GM13977 (cell line): ENCODE data around the gene ROBO2.

Experiments used
- DNase-seq: peaks from one replicate; pipeline ENCODE4 v3.0.0; 2012; ENCODE audit warnings: low spot score
- in situ Hi-C: fragments of 300-500 bp; cut with MboI; formaldehyde crosslinking; loops from one replicate; pipeline ENCODE4 v1.12.0; 2022; ENCODE audit warnings: low sequenced_read_pairs, low pct_unique_long_range_greater_than_20kb, mixed read lengths, inconsistent platforms; ENCODE audit not compliant: unreplicated experiment
- TF ChIP-seq, protein P1 (sequence below): IDR thresholded peaks from 2 replicates; pipeline ENCODE4 v1.5.1; 2012; ENCODE audit warnings: mild to moderate bottlenecking, control low read depth; ENCODE audit not compliant: insufficient read depth; ENCODE audit errors: extremely low read depth, missing control alignments

ROBO2 gene

DNA sequence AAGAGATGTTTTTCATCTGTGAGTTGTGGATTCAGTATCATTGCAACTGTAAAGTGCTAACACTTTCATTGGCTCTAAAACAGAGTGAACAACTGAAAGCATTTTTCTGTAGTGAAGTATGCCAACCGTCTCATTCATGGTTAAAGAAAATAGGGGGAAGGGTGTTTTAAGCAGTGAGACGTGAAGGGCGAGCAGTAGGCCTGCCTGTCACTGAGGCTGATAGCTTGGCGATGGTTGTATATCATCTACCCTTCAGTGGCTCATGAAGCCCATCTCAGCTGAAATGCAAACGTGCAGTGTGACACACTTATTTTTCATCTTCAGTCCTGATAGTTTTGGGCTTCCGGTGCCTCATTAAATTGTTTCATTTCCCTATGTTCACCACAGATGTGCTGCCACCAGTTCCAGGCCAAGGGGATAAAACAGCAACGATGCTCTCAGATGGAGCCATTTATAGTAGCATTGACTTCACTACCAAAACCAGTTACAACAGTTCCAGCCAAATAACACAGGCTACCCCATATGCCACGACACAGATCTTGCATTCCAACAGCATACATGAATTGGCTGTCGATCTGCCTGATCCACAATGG, 562.0 kb downstream of the ROBO2 start:
- in situ Hi-C loops = no loop called here
- TF ChIP-seq, protein P1, sequence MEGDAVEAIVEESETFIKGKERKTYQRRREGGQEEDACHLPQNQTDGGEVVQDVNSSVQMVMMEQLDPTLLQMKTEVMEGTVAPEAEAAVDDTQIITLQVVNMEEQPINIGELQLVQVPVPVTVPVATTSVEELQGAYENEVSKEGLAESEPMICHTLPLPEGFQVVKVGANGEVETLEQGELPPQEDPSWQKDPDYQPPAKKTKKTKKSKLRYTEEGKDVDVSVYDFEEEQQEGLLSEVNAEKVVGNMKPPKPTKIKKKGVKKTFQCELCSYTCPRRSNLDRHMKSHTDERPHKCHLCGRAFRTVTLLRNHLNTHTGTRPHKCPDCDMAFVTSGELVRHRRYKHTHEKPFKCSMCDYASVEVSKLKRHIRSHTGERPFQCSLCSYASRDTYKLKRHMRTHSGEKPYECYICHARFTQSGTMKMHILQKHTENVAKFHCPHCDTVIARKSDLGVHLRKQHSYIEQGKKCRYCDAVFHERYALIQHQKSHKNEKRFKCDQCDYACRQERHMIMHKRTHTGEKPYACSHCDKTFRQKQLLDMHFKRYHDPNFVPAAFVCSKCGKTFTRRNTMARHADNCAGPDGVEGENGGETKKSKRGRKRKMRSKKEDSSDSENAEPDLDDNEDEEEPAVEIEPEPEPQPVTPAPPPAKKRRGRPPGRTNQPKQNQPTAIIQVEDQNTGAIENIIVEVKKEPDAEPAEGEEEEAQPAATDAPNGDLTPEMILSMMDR = no peak
- DNase-seq = no peak

DNA sequence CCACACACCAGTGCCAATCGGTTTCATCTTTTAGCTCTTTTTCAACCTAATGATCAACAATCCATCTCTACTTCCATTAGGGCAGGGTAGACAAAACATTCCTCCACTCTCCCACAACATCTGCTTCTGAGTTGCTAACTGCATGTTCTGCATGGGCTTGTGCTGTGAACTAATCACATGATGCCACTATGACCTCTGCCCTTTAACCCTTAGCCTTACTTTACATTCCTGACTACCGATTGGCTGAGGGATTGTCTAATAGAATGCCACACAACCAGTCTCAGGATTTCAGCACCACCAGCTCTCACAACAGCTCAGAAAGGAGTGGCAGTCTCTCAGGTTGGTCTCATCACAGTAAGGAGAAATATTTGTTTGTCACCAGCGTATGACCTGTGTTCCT, 562.8 kb downstream of the ROBO2 start:
- in situ Hi-C loops = no loop called here
- no peak for DNase-seq
- TF ChIP-seq, protein P1 = no peak

DNA sequence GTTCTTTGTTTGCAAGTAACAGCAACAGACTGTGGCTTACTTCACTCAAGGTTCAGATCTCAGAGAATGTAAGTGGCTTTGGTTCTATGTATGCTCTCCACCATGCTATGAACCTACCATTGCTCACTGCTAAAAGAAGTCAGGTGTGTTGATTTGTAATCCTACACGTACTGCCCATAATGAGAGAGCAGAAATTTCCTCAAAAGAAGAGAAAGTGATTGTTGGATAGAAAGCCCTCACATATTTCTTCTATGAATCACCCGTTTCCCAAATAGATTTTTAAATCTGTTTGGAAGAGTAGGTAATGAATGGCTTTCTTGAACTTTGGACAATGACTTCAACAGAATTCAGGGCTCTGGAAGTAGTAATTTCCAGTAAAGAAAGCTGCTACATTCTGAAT, 565.4 kb downstream of the ROBO2 start:
- TF ChIP-seq, protein P1 = no peak
- DNase-seq = no peak
- in situ Hi-C loops = no loop called here

DNA sequence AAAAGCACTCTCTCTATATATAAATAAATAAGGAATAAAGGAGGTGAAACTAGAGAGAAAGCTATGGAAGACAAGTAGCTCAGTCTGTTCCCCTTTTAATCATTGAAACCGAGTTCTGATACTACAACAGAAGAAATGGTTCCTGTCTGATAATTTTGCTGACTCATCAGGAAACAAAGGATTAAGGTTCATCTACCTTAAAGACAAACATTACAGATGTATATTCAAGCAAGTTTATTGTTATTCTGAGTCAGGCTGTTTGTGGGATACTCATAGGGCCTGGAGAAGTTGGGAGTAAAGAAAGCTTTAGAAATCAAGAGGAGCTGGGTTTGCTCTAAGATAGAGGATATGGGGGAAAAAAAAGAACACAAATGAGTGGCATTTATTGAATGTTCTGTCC, 566.0 kb downstream of the ROBO2 start:
- TF ChIP-seq, protein P1 = no peak
- DNase-seq = no peak
- in situ Hi-C loops = no loop called here

DNA sequence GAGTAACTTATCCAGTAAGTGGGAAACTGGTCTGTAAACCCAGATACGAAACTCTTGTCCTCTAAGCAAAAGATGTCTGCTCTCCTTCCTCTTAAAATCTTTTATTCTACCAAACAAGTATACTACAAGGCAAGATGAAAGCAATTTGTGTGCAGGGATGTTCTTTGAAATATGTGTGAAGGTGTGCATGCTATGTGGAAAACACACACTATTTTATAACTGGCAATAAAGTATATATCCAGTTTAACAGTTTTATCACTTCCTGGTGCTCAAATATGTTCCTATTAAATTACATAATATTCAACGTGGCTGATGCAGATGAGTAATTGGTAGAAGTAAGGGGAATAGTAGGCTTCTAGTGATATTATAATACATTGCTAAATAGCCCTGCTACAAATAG, 566.5 kb downstream of the ROBO2 start:
- in situ Hi-C loops = no loop called here
- TF ChIP-seq, protein P1 = no peak
- DNase-seq = no peak

DNA sequence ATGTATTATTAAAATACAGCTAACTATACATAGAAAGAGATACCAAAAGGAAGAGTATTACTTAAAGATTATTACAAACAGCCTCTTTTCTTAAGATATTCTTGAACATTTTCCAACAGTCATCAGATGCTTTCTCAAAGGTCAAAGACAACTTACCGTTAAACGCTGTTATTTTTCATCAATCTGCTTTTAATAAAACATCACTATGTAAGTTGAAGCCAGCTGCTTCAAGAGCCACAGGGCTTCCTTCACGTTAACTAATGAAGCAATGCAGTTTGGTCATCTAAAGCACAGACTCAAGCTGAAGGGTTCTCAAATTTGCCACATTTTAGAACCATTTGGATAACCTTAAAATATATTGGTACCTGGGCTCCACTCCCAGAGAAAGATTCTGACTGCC, 578.8 kb downstream of the ROBO2 start:
- in situ Hi-C loops = no loop called here
- DNase-seq = no peak
- TF ChIP-seq, protein P1 = no peak

DNA sequence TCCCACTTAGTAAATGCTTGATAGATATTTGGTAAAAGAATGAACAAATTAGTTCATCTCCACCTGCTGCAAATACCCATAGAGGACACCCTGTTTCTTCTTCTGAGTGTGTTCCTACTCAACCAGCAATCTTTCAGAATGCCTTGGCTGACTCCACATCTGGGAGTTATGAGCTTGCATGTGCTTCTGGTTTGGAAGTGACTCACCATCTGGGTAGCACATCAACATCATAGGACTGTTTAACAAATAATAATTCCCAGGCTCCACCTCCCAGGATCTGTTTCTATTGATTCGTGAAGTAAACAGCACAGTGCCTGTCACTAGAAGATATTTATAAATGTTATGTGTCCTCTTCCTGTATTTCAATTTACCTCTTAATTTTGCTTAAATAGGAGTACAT, 580.1 kb downstream of the ROBO2 start:
- TF ChIP-seq, protein P1 = no peak
- in situ Hi-C loops = no loop called here
- DNase-seq = no peak
